GM19438 (cell line): Measurements from ENCODE around the gene PEAK1.

Experiments used
- ATAC-seq: cut with Tn5 transposase; IDR thresholded peaks from one replicate; pipeline ENCODE4 v1.9.1; 2021; ENCODE audit warnings: low read depth; ENCODE audit not compliant: unreplicated experiment

PEAK1 gene

GRCh38 chr15:77369168-77369567 lies 50.7 kb downstream of the PEAK1 start:
- no peak for ATAC-seq

- no peak for ATAC-seq
These were observed 52.3 kb downstream of the PEAK1 start for GRCh38 chr15:77367631-77368030.

- ATAC-seq: no peak
These were observed 58.4 kb downstream of the PEAK1 start for GRCh38 chr15:77361456-77361855.

- no peak for ATAC-seq
These were observed 61.2 kb downstream of the PEAK1 start for GRCh38 chr15:77358545-77359240.

- ATAC-seq: no peak
These were observed 63.6 kb downstream of the PEAK1 start for GRCh38 chr15:77356305-77356704.

GRCh38 chr15:77355321-77355720 lies 64.6 kb downstream of the PEAK1 start:
- no peak for ATAC-seq

- ATAC-seq: no peak
These were observed 65.8 kb downstream of the PEAK1 start for GRCh38 chr15:77354063-77354462.

- ATAC-seq: no peak
These were observed 67.0 kb downstream of the PEAK1 start for GRCh38 chr15:77352887-77353286.

GRCh38 chr15:77350792-77351191 lies 69.1 kb downstream of the PEAK1 start:
- no peak for ATAC-seq

- ATAC-seq: no peak
These were observed 70.2 kb downstream of the PEAK1 start for GRCh38 chr15:77349666-77350065.

GRCh38 chr15:77348511-77348910 lies 71.4 kb downstream of the PEAK1 start:
- no peak for ATAC-seq

GRCh38 chr15:77347197-77347596 lies 72.7 kb downstream of the PEAK1 start:
- ATAC-seq: no peak

- ATAC-seq: no peak
These were observed 73.5 kb downstream of the PEAK1 start for GRCh38 chr15:77346245-77347036.

- ATAC-seq: no peak
These were observed 77.1 kb downstream of the PEAK1 start for GRCh38 chr15:77342807-77343206.

- ATAC-seq: no peak
These were observed 79.7 kb downstream of the PEAK1 start for GRCh38 chr15:77340245-77340644.

GRCh38 chr15:77336006-77336405 lies 83.9 kb downstream of the PEAK1 start:
- ATAC-seq: no peak

GRCh38 chr15:77335298-77335697 lies 84.6 kb downstream of the PEAK1 start:
- ATAC-seq: no peak

- no peak for ATAC-seq
These were observed 86.7 kb downstream of the PEAK1 start for GRCh38 chr15:77333166-77333565.

GRCh38 chr15:77329202-77329601 lies 90.7 kb downstream of the PEAK1 start:
- ATAC-seq: no peak

GRCh38 chr15:77327844-77328529 lies 91.9 kb downstream of the PEAK1 start:
- no peak for ATAC-seq

GRCh38 chr15:77327168-77327567 lies 92.7 kb downstream of the PEAK1 start:
- ATAC-seq: no peak
